Measurements from ENCODE around the gene WDR33.

Gene WDR33

GRCh38 chr2:127653421-127654083, 157.4 kb downstream of the WDR33 start:
- no peak for DNase-seq

- no peak for DNase-seq
Observed at GRCh38 chr2:127652786-127653357, 158.1 kb downstream of the WDR33 start.

- DNase-seq, result no peak
Observed at GRCh38 chr2:127651971-127652550, 158.9 kb downstream of the WDR33 start.

GRCh38 chr2:127651381-127651809, 159.6 kb downstream of the WDR33 start:
- no peak for DNase-seq
